Keratinocyte (primary cell): Measurements from ENCODE around the gene MRPS27. TPM values are rescaled to one million over a fixed set of nuclear protein-coding genes. Genes with fewer than 3 reads are reported as not detected.

Experiments used
- DNase-seq: peaks from one replicate; pipeline ENCODE4 v3.0.0-alpha.2; 2011; ENCODE audit warnings: low read depth, missing footprints, low spot score
- FAIRE-seq: peaks from 2 replicates; lab custom pipeline; 2011; peaks lifted over from hg19 to GRCh38; lab: Jason Lieb, UNC
- H2AFZ ChIP-seq: 2 replicates; pipeline ENCODE4 v1.6.0; 2012; ENCODE audit warnings: low read length, control low read depth, inconsistent platforms; ENCODE audit not compliant: control insufficient read depth
- H3K27ac ChIP-seq: 2 replicates; pipeline ENCODE4 v1.5.1; 2011; ENCODE audit warnings: low read length; ENCODE audit not compliant: control insufficient read depth, insufficient read depth
- H3K27me3 ChIP-seq: 3 replicates; pipeline ENCODE4 v1.6.0; 2011; ENCODE audit warnings: low read length; ENCODE audit not compliant: control insufficient read depth, insufficient read depth; ENCODE audit errors: extremely low read depth
- H3K36me3 ChIP-seq, 2 experiments: 2 replicates in 1 of 2; 3 replicates in 1 of 2; pipeline ENCODE4 v1.5.1; 2011; ENCODE audit warnings: low read length in 2 of 2, mild to moderate bottlenecking in 1 of 2; ENCODE audit not compliant: control insufficient read depth in 2 of 2, insufficient read depth in 2 of 2; ENCODE audit errors: extremely low read depth in 1 of 2
- H3K4me1 ChIP-seq: 3 replicates; pipeline ENCODE4 v1.5.1; 2011; ENCODE audit warnings: low read length; ENCODE audit not compliant: control insufficient read depth, insufficient read depth; ENCODE audit errors: extremely low read depth
- H3K4me2 ChIP-seq: 3 replicates; pipeline ENCODE4 v1.6.0; 2011; ENCODE audit warnings: low read depth, low read length; ENCODE audit not compliant: control insufficient read depth, insufficient read depth; ENCODE audit errors: extremely low read depth
- H3K4me3 ChIP-seq, 3 experiments: fragments of 200-600 bp in 1 of 3; sonication (generic) in 1 of 3; 2 replicates in 2 of 3; 3 replicates in 1 of 3; pipeline ENCODE4 v1.5.1; 2011 to 2016; ENCODE audit warnings: low read length in 3 of 3, mild to moderate bottlenecking in 3 of 3, control low read depth in 2 of 3, inconsistent platforms in 1 of 3, low read depth in 1 of 3, mixed read lengths in 1 of 3, mixed run types in 1 of 3, moderate library complexity in 1 of 3; ENCODE audit not compliant: control insufficient read depth in 2 of 3, insufficient read depth in 2 of 3; ENCODE audit errors: extremely low read depth in 1 of 3
- H3K79me2 ChIP-seq: 2 replicates; pipeline ENCODE4 v1.6.0; 2012; ENCODE audit warnings: low read length; ENCODE audit not compliant: control insufficient read depth, insufficient read depth
- H3K9ac ChIP-seq: 3 replicates; pipeline ENCODE4 v1.6.0; 2011; ENCODE audit warnings: low read length; ENCODE audit not compliant: control insufficient read depth, insufficient read depth; ENCODE audit errors: extremely low read depth
- H3K9me1 ChIP-seq: 3 replicates; pipeline ENCODE4 v1.6.0; 2011; ENCODE audit warnings: low read length; ENCODE audit not compliant: control insufficient read depth, insufficient read depth; ENCODE audit errors: extremely low read depth
- H3K9me3 ChIP-seq: 2 replicates; pipeline ENCODE4 v1.5.1; 2012; ENCODE audit warnings: low read depth, low read length; ENCODE audit not compliant: control insufficient read depth
- H4K20me1 ChIP-seq: 3 replicates; pipeline ENCODE4 v1.6.0; 2011; ENCODE audit warnings: low read length; ENCODE audit not compliant: control insufficient read depth, insufficient read depth; ENCODE audit errors: extremely low read depth
- EZH2 ChIP-seq: IDR thresholded peaks from one replicate; pipeline ENCODE4 v1.6.1; 2012; ENCODE audit warnings: inconsistent platforms, mild to moderate bottlenecking, low read length, moderate library complexity
- dilution Hi-C: fragments of 300-500 bp; cut with MboI; formaldehyde crosslinking; loops from one replicate; pipeline ENCODE4 v1.7.0; 2020; ENCODE audit warnings: low sequenced_read_pairs; ENCODE audit not compliant: extremely low pct_ligation_motif_present
- polyA plus RNA-seq, 5 experiments: library from polyadenylated mRNA; depleted of rRNA in 3 of 5; stranded (reverse) in 3 of 5; stranded (forward) in 1 of 5; unstranded in 1 of 5; fragments of >200 nt; gene quantifications; 1 replicate in 1 of 5; 2 replicates in 3 of 5; 3 replicates in 1 of 5; pipeline versions ENCODE4 v1.2.1 to v1.2.3, GENCODE V29; 2011 to 2012; ENCODE audit warnings: missing spikeins in 2 of 5, low read depth in 1 of 5, low replicate concordance in 1 of 5
- TF ChIP-seq, protein P1 (sequence below), 3 experiments: IDR thresholded peaks in 1 of 3; conservative IDR thresholded peaks in 1 of 3; optimal IDR thresholded peaks in 1 of 3; 2 replicates in 2 of 3; 3 replicates in 1 of 3; pipeline versions ENCODE3 to v1.5.1; 2011; ENCODE audit warnings: low read length in 3 of 3, mild to moderate bottlenecking in 3 of 3, moderate library complexity in 2 of 3, control low read depth in 1 of 3, inconsistent platforms in 1 of 3; ENCODE audit not compliant: insufficient read depth in 2 of 3; ENCODE audit errors: extremely low read depth in 1 of 3

Gene MRPS27
- polyA plus RNA-seq, 1 donor (not counting 4 experiments of a cell fraction or from before 2014, with no cell fraction given) = 98.7 TPM

DNA sequence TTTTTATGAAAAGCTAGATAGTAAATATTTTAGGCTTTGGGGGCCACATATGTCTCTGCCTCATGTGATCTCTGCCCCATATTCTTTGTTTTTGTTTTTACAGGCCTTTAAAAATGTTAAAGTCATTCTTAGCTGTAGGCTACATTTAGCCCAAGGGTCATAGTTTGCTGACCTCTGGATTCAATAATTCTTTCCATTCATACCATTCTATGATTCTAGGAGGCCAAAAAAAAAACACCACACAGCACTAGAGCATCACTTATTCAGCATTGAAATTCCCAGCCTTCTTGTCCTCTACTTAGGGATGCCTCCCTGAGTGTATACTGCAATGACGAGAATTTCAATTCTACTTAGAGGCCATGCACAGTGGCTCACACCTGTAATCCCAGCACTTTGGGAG is 17.1 kb upstream of the MRPS27 start:
- Histone ChIP-seq H4K20me1 (no peaks in the 10 kb centered on the region), H3K9me1 (no peaks in the 10 kb centered on the region), H3K9me3 (no peaks in the 10 kb centered on the region), H3K4me1 (no peaks in the 10 kb centered on the region), H3K4me2 (no peak overlapping the region), H3K79me2 (no peaks in the 10 kb centered on the region), H3K36me3 (peaks cover 10% of the 10 kb centered on the region in 2 experiments), H3K9ac (no peak overlapping the region), H3K27ac (no peak overlapping the region), H3K27me3 (no peaks in the 10 kb centered on the region), H2AFZ (no peak overlapping the region), H3K4me3 (no peak overlapping the region)
- DNase-seq (no peak), FAIRE-seq (no peak)
- TF ChIP-seq, protein P1, sequence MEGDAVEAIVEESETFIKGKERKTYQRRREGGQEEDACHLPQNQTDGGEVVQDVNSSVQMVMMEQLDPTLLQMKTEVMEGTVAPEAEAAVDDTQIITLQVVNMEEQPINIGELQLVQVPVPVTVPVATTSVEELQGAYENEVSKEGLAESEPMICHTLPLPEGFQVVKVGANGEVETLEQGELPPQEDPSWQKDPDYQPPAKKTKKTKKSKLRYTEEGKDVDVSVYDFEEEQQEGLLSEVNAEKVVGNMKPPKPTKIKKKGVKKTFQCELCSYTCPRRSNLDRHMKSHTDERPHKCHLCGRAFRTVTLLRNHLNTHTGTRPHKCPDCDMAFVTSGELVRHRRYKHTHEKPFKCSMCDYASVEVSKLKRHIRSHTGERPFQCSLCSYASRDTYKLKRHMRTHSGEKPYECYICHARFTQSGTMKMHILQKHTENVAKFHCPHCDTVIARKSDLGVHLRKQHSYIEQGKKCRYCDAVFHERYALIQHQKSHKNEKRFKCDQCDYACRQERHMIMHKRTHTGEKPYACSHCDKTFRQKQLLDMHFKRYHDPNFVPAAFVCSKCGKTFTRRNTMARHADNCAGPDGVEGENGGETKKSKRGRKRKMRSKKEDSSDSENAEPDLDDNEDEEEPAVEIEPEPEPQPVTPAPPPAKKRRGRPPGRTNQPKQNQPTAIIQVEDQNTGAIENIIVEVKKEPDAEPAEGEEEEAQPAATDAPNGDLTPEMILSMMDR (optimal IDR thresholded peaks at IDR 0.05 in 1 of 3, IDR thresholded peaks at IDR 0.05 in 1 of 3, conservative IDR thresholded peaks at IDR 0.05 in 1 of 3; ENCODE audit: extremely low read depth in 1 of 3, insufficient read depth in 2 of 3, low read length in 3 of 3) = no peak
- no peak for TF ChIP-seq EZH2
- dilution Hi-C loops = no loop called here

DNA sequence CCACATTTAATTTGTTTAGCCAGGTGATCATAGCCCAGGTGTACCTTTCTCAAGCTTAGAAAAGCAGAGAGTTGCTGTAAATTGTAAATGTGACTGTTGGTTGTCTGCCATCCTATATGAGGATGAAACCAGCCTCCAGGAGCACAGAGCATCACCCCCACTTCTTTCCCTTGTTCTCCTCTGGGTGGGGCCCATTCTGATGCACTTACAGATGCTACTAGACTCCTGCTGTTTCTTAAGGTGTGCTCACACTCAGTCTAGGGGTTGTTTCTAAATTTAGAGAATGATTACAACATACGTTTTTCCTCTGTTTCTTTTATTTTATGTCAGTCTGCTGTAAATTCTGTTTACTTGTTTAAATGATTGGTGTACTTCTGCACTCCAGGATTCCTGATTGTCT is 10.7 kb upstream of the MRPS27 start:
- Histone ChIP-seq H3K4me1 (peaks cover 12% of the 10 kb centered on the region), H2AFZ (no peak overlapping the region), H3K4me3 (no peak overlapping the region), H3K27ac (no peak overlapping the region), H3K79me2 (no peaks in the 10 kb centered on the region), H3K27me3 (no peaks in the 10 kb centered on the region), H3K9me3 (no peaks in the 10 kb centered on the region), H4K20me1 (no peaks in the 10 kb centered on the region), H3K36me3 (peaks cover 16 to 19% of the 10 kb centered on the region in 2 experiments), H3K4me2 (no peak overlapping the region), H3K9ac (no peak overlapping the region), H3K9me1 (no peaks in the 10 kb centered on the region)
- dilution Hi-C loops = no loop called here
- no peak for DNase-seq
- TF ChIP-seq, protein P1 (optimal IDR thresholded peaks at IDR 0.05 in 1 of 3, IDR thresholded peaks at IDR 0.05 in 1 of 3, conservative IDR thresholded peaks at IDR 0.05 in 1 of 3; ENCODE audit: extremely low read depth in 1 of 3, insufficient read depth in 2 of 3, low read length in 3 of 3) = no peak
- TF ChIP-seq EZH2 = no peak
- no peak for FAIRE-seq
